GM12892 (cell line): Measurements from ENCODE around the gene ZNF416.

Source experiments
- POLR2AphosphoS5 ChIP-seq: IDR thresholded peaks from 2 replicates; pipeline ENCODE4 v1.6.1; 2011; ENCODE audit warnings: low read depth, low read length, control low read depth
- TAF1 ChIP-seq: IDR thresholded peaks from 2 replicates; pipeline ENCODE4 v1.6.1; 2011; ENCODE audit warnings: low read depth, mild to moderate bottlenecking, control low read depth, low read length, borderline replicate concordance

DNA sequence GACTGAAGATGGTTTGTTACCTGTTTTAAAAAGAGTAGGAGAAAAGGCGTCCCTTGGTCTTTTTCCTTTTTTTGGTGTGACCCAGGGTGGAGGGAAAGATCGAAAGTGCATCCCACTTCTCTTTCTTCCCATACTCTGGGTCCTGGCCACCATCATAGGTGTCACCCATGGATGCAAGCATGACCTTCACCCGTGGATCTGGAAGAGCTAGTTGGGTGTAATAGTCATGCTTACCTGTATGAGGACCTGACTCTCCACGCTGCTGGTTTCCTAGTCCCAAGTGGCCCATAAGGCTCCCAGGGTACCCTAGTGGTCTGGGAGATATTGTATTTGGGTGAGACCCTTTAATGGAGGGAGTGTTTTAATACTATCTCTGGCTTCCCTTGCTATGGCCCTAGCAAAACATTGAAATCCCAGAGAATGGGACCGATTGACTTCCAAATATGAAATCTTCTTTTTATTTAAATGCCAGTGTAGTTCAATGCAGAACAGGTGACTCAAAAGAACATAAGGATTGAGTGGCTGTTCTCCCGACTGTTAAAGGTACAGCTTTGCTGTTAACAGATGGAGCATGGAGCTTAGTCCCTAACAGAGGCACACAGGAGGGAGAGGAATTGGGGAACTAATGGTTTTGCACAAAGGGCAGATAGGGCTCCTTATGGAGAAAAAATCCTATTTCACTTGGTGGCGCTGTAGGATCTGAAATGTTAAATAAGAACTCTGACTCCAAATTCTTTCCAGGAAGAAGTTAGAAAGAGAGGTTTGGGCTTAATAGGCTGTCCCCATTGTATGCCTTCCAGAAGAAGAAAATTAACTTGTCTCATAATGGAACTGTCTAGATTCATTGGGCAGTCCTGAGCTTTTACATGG is 12.1 kb downstream of the ZNF416 start:
- no peak for TF ChIP-seq POLR2AphosphoS5
- TF ChIP-seq TAF1, result no peak
